Neural cell (in vitro differentiated cells): ENCODE measurements around the gene PLEKHG7. TPM values are rescaled to one million over a fixed set of nuclear protein-coding genes. Genes with fewer than 3 reads are reported as not detected.

Source experiments
- H2AFZ ChIP-seq: fragments of 200-600, 300-800 bp; sonication (generic), shearing (Covaris generic); 2 replicates; pipeline ENCODE4 v1.6.0; 2014; ENCODE audit warnings: low read depth, mild to moderate bottlenecking, antibody characterized with exemption, low read length, moderate library complexity
- H3F3A ChIP-seq: fragments of 200-600 bp; shearing (Covaris generic); 2 replicates; pipeline ENCODE4 v1.6.1; 2016; ENCODE audit warnings: mild to moderate bottlenecking, moderate library complexity, mixed read lengths, antibody characterized with exemption, low read length; ENCODE audit not compliant: insufficient read depth, poor library complexity, severe bottlenecking
- H3K27ac ChIP-seq: fragments of 200-600, 300-800 bp; sonication (generic), shearing (Covaris generic); 2 replicates; pipeline ENCODE4 v1.5.1; 2014; ENCODE audit warnings: mild to moderate bottlenecking, low read length, moderate library complexity
- H3K27me3 ChIP-seq: fragments of 300-800, 200-600 bp; sonication (generic), shearing (Covaris generic); 2 replicates; pipeline ENCODE4 v1.6.0; 2014; ENCODE audit warnings: mild to moderate bottlenecking, low read depth, low read length, moderate library complexity; ENCODE audit not compliant: insufficient read depth
- H3K36me3 ChIP-seq: fragments of 300-800, 200-600 bp; sonication (generic), shearing (Covaris generic); 2 replicates; pipeline ENCODE4 v1.5.1; 2014; ENCODE audit warnings: mild to moderate bottlenecking, antibody characterized with exemption, low read length, moderate library complexity; ENCODE audit not compliant: insufficient read depth
- H3K4me2 ChIP-seq: fragments of 300-800, 200-600 bp; sonication (generic), shearing (Covaris generic); 2 replicates; pipeline ENCODE4 v1.6.0; 2014; ENCODE audit warnings: mild to moderate bottlenecking, low read length
- H3K4me3 ChIP-seq: fragments of 300-800, 200-600 bp; sonication (generic), shearing (Covaris generic); 2 replicates; pipeline ENCODE4 v1.5.1; 2014; ENCODE audit warnings: mild to moderate bottlenecking, low read length, moderate library complexity
- H3K79me2 ChIP-seq: fragments of 200-600 bp; shearing (Covaris generic); replicated peaks from 2 replicates; pipeline ENCODE4 v1.6.0; 2014; ENCODE audit warnings: mild to moderate bottlenecking, low read length, moderate library complexity; ENCODE audit not compliant: insufficient read depth
- H3K9ac ChIP-seq: fragments of 300-800, 200-600 bp; sonication (generic), shearing (Covaris generic); 2 replicates; pipeline ENCODE4 v1.6.1; 2016; ENCODE audit warnings: mild to moderate bottlenecking, low read length, mixed read lengths
- H3K9me2 ChIP-seq: fragments of 200-600 bp; shearing (Covaris generic); 2 replicates; pipeline ENCODE4 v1.6.1; 2016; ENCODE audit warnings: mild to moderate bottlenecking, low read length, mixed read lengths; ENCODE audit not compliant: insufficient read depth
- H3K9me3 ChIP-seq: fragments of 200-600, 300-800 bp; sonication (generic), shearing (Covaris generic); 2 replicates; pipeline ENCODE4 v1.6.1; 2016; ENCODE audit warnings: mild to moderate bottlenecking, mixed run types, low read length, moderate library complexity, mixed read lengths
- H4K20me1 ChIP-seq: fragments of 200-600 bp; shearing (Covaris generic); 2 replicates; pipeline ENCODE4 v1.6.1; 2016; ENCODE audit warnings: mild to moderate bottlenecking, mixed run types; ENCODE audit not compliant: insufficient read depth
- EP300 ChIP-seq: fragments of 450-650 bp; conservative IDR thresholded peaks from 2 replicates; pipeline ENCODE4 v1.6.1; 2014; ENCODE audit warnings: antibody characterized with exemption, mild to moderate bottlenecking, moderate library complexity; ENCODE audit not compliant: poor library complexity, severe bottlenecking
- EZH2 ChIP-seq: fragments of 200-600, 300-800 bp; shearing (Covaris generic), sonication (generic); IDR thresholded peaks from 2 replicates; pipeline ENCODE4 v1.6.1; 2014; ENCODE audit warnings: antibody characterized with exemption, low read length, borderline replicate concordance, mild to moderate bottlenecking; ENCODE audit not compliant: insufficient read depth, poor library complexity, severe bottlenecking
- MXI1 ChIP-seq: fragments of 450-650 bp; conservative IDR thresholded peaks from 2 replicates; pipeline ENCODE4 v1.6.1; 2014; ENCODE audit warnings: antibody characterized with exemption, mild to moderate bottlenecking; ENCODE audit not compliant: poor library complexity, severe bottlenecking
- POLR2AphosphoS5 ChIP-seq: IDR thresholded peaks from 2 replicates; pipeline ENCODE4 v1.6.1; 2012
- RAD21 ChIP-seq: fragments of 450-650 bp; conservative IDR thresholded peaks from 2 replicates; pipeline ENCODE4 v1.6.1; 2014; ENCODE audit warnings: antibody characterized with exemption, mild to moderate bottlenecking, moderate library complexity
- SMC3 ChIP-seq: fragments of 450-650 bp; conservative IDR thresholded peaks from 2 replicates; pipeline ENCODE4 v1.6.1; 2014; ENCODE audit warnings: antibody characterized with exemption, mild to moderate bottlenecking, moderate library complexity; ENCODE audit not compliant: poor library complexity
- TAF1 ChIP-seq: IDR thresholded peaks from 2 replicates; pipeline ENCODE4 v1.6.1; 2012; ENCODE audit warnings: low read depth
- polyA plus RNA-seq: library from polyadenylated mRNA; depleted of rRNA; stranded (reverse); fragments of >200 nt; gene quantifications from 2 replicates; pipeline ENCODE4 v1.2.3, GENCODE V29; 2014
- TF ChIP-seq, protein P1 (sequence below): fragments of 450-650 bp; IDR thresholded peaks from 2 replicates; pipeline ENCODE4 v1.5.1; 2014; ENCODE audit warnings: antibody characterized with exemption, mild to moderate bottlenecking, moderate library complexity; ENCODE audit not compliant: poor library complexity, severe bottlenecking
- TF ChIP-seq, protein P2 (sequence below): IDR thresholded peaks from 2 replicates; pipeline ENCODE4 v1.6.1; 2012; ENCODE audit warnings: borderline replicate concordance

PLEKHG7 gene
- polyA plus RNA-seq, 1 donor from 2014 or later, result not detected

DNA sequence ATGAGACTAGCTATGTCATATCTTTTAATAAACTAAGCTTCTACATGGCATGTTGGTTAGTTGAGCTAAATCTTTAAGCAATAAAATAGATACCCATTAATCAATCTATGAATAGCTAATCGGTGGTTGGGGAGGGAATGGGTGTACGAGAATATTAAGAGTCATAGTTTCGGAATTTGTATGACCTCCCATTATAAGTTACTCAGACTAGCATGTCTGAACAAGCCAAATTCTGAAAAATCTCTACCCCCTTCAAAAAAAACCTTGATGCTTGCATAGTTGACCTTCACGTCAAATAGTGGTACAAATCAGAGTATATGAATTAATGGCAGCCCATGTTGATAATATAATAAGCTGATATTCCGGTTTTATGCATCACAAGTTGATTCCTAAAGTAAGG lies 60.0 kb downstream of the PLEKHG7 start:
- Histone ChIP-seq H2AFZ (no peak overlapping the region), H3K36me3 (no peaks in the 10 kb centered on the region), H3K9me2 (no peaks in the 10 kb centered on the region), H3K27ac (no peak overlapping the region), H3K9ac (no peak overlapping the region), H3K27me3 (no peaks in the 10 kb centered on the region), H3F3A (no peaks in the 10 kb centered on the region), H3K4me2 (no peak overlapping the region), H3K79me2 (no peaks in the 10 kb centered on the region), H3K4me3 (no peak overlapping the region), H3K9me3 (no peaks in the 10 kb centered on the region), H4K20me1 (no peaks in the 10 kb centered on the region)
- TF ChIP-seq, protein P1, sequence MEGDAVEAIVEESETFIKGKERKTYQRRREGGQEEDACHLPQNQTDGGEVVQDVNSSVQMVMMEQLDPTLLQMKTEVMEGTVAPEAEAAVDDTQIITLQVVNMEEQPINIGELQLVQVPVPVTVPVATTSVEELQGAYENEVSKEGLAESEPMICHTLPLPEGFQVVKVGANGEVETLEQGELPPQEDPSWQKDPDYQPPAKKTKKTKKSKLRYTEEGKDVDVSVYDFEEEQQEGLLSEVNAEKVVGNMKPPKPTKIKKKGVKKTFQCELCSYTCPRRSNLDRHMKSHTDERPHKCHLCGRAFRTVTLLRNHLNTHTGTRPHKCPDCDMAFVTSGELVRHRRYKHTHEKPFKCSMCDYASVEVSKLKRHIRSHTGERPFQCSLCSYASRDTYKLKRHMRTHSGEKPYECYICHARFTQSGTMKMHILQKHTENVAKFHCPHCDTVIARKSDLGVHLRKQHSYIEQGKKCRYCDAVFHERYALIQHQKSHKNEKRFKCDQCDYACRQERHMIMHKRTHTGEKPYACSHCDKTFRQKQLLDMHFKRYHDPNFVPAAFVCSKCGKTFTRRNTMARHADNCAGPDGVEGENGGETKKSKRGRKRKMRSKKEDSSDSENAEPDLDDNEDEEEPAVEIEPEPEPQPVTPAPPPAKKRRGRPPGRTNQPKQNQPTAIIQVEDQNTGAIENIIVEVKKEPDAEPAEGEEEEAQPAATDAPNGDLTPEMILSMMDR, result no peak
- no peak for TF ChIP-seq MXI1
- TF ChIP-seq EZH2, result no peak
- TF ChIP-seq POLR2AphosphoS5, result no peak
- no peak for TF ChIP-seq RAD21
- TF ChIP-seq, protein P2, sequence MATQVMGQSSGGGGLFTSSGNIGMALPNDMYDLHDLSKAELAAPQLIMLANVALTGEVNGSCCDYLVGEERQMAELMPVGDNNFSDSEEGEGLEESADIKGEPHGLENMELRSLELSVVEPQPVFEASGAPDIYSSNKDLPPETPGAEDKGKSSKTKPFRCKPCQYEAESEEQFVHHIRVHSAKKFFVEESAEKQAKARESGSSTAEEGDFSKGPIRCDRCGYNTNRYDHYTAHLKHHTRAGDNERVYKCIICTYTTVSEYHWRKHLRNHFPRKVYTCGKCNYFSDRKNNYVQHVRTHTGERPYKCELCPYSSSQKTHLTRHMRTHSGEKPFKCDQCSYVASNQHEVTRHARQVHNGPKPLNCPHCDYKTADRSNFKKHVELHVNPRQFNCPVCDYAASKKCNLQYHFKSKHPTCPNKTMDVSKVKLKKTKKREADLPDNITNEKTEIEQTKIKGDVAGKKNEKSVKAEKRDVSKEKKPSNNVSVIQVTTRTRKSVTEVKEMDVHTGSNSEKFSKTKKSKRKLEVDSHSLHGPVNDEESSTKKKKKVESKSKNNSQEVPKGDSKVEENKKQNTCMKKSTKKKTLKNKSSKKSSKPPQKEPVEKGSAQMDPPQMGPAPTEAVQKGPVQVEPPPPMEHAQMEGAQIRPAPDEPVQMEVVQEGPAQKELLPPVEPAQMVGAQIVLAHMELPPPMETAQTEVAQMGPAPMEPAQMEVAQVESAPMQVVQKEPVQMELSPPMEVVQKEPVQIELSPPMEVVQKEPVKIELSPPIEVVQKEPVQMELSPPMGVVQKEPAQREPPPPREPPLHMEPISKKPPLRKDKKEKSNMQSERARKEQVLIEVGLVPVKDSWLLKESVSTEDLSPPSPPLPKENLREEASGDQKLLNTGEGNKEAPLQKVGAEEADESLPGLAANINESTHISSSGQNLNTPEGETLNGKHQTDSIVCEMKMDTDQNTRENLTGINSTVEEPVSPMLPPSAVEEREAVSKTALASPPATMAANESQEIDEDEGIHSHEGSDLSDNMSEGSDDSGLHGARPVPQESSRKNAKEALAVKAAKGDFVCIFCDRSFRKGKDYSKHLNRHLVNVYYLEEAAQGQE, result no peak
- no peak for TF ChIP-seq TAF1
- TF ChIP-seq EP300, result no peak
- TF ChIP-seq SMC3, result no peak

DNA sequence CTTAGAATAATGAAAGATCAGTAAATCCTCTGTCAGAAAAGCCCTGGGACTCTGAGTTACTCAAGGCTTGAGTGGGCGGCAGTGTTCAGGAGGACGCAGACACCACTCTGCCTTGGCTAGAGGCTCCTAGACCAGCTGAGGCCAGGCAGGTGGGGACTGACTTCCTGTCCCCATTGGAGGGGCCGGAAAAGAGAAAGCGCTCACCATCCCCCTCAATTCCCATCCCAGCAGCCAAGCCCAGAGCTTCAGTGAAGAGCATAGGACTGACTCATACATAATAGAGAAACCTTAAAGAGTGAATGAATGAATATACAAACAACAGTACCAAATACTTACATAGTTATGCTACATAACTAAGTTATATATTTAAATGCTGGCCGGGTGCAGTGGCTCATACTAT lies 62.0 kb downstream of the PLEKHG7 start:
- Histone ChIP-seq H3K4me2 (no peak overlapping the region), H2AFZ (no peak overlapping the region), H3K36me3 (no peaks in the 10 kb centered on the region), H3K9ac (no peak overlapping the region), H3F3A (no peaks in the 10 kb centered on the region), H3K27me3 (no peaks in the 10 kb centered on the region), H3K27ac (no peak overlapping the region), H3K4me3 (no peak overlapping the region), H3K9me2 (no peaks in the 10 kb centered on the region), H4K20me1 (no peaks in the 10 kb centered on the region), H3K79me2 (no peaks in the 10 kb centered on the region), H3K9me3 (no peaks in the 10 kb centered on the region)
- TF ChIP-seq EZH2, result no peak
- TF ChIP-seq, protein P1, result no peak
- TF ChIP-seq RAD21, result no peak
- TF ChIP-seq EP300, result no peak
- no peak for TF ChIP-seq MXI1
- TF ChIP-seq SMC3, result no peak
- no peak for TF ChIP-seq TAF1
- TF ChIP-seq, protein P2, result no peak
